SK-N-MC (cell line): ENCODE data around the gene KAT14.

Experiments
- EZH2 ChIP-seq: fragments of 200-600 bp; sonication (generic); IDR thresholded peaks from one replicate; pipeline ENCODE4 v1.6.1; 2017; ENCODE audit warnings: antibody characterized with exemption
- FOXP2 ChIP-seq: optimal IDR thresholded peaks from 2 replicates; pipeline ENCODE3; 2011; ENCODE audit warnings: mild to moderate bottlenecking, moderate library complexity; ENCODE audit not compliant: insufficient read depth; ENCODE audit errors: extremely low read length, control extremely low read depth
- POLR2AphosphoS5 ChIP-seq: IDR thresholded peaks from 2 replicates; pipeline ENCODE4 v1.6.1; 2012; ENCODE audit warnings: mild to moderate bottlenecking, low read depth, low read length, borderline replicate concordance

- TF ChIP-seq EZH2 (no peak), POLR2AphosphoS5 (no peak), FOXP2 (no peak)
These were observed 50.8 kb downstream of the KAT14 start for GRCh38 chr20:18188434-18188833.
